ENCODE results near the gene ZFHX3.

DNA sequence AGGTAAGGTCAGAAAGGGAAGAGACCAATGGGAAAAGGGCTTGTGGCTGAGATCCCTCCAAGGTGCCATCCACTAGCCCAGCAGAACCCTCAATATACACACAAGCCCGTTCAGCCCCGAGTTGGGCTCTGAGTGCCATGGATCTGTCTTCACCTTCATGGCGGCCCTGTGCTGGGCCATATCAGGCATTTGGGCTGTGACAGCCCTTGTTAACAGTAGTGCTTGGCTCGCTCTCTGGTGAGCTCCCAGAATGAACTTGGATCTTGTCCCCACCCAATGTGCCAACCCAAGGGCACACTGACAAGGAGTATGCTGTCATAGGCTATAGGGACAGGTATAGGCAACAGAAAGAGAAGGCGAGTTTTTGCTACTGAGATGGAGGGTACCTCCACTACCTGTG, 182.7 kb downstream of the ZFHX3 start:
- TF ChIP-seq CTCF (IDR thresholded peaks at IDR 0.05) (no peak), EZH2 (IDR thresholded peaks at IDR 0.05; ENCODE audit: borderline replicate concordance, insufficient read depth, low read depth, low read length, poor library complexity, severe bottlenecking) (no peak)

Data from B cell (primary cell).